GM12874 (cell line): Measurements from ENCODE around the gene CLINT1.

ENCODE experiments used
- CTCF ChIP-seq: IDR thresholded peaks from 2 replicates; pipeline ENCODE4 v1.5.1; 2011; ENCODE audit warnings: low read depth, mild to moderate bottlenecking, control low read depth, low read length, moderate library complexity; ENCODE audit not compliant: insufficient read depth

CLINT1 gene

DNA sequence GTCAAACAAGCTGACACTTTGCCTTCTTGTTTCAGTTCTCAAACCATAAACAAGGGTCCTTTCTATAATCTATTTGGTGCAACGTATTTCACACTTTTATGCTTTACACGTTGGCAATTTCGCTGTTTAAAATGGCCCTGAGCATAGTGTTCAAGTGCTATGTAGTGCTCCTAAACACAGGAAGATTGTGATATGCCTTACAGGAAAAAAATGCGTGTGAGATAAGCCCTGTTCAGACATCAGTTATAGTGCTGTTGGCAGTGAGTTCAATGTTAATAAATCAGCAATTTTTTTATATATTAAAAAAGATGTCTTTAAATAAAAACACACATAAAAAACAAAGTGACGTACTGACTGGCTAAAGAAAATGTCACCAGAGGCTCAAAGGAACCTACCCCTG, 23.9 kb downstream of the CLINT1 start:
- no peak for TF ChIP-seq CTCF

DNA sequence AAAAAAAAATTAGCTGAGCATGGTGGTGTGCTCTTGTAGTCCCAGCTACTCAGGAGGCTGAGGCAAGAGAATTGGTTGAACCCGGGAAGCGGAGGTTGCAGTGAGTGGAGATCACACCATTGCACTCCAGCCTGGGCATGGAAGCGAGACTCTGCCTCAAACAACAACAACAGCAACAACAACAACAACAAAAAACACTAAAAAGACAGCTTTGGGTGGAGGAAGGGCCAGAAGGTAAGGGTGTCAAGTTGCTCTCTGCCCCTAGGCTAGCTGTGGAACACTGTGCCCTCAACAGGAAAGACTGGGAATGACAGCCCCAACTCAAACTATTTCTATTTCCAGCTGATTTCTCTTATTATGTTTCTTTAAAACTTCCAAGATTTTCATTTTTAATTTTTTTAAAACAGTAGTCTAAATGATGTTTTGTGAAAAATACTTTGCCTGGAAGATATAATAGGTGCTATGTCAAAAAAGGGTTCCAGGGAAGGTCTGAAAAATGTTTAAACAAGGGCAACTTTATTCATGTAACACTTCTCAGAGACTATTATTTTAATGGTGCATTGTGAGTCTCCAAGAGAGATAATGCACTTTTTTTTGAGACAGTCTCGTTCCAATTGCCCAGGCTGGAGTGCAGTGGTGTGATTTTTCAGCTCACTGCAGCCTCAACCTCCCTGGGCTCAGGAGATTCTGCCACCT, 29.9 kb downstream of the CLINT1 start:
- TF ChIP-seq CTCF = peak; percentile 44; the same call in 1 of the 2 replicates

DNA sequence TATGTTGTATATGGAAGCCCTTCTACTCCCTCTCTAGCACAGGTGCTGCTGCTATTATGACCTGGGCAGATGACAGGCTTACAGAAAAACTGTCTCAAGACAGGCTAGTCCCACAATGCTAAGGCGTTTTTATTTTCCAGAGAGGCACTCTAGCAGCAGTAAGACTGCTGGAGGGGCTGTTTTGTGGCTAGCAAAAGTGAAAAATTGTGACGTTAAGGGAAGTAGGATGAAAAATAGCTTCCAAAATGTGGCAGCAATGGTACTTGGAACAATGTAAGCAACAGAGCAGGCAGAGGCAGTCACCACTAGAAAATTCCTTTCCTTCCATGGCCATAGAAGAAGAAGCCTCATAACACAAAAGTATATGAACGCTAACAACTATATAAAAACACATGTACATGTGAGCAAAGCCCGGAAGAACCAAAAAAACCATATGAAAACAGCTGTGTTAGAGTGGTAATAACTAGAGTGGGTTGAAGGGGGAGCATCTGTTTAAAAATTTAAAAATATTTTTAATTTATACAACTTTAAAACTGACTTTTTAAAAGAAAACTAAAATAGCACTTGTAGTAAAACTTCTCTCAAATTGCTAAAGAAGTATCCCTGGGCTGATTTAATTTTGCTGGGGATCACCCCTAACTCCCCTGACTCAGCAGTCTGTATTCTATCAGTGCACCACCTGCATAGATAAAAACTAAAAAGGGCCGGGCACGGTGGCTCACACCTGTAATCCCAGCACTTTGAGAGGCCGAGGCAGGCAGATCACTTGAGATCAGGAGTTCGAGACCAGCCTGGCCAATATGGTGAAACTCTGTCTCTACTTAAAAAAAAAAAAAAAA, 30.6 kb downstream of the CLINT1 start:
- TF ChIP-seq CTCF = no peak

- no peak for TF ChIP-seq CTCF
Measured at GRCh38 chr5:157827423-157827822, 31.5 kb downstream of the CLINT1 start.

DNA sequence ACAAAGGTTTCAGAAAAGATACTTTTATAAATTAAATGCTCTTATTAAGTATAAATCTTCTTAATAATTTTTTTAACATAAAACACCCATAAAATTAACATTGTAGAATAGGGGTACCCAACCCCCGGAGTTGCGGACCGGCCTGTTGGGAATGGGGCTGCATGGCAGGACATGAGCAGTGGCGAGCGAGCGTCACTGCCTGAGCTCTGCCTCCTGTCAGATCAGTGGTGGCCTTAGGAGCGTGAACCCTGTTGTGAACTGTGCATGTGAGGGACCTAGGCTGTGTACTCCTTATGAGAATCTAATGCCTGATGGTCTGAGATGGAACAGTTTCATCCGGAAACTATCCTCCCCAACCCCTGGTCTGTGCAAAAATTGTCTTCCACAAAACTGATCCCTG, 35.3 kb downstream of the CLINT1 start:
- TF ChIP-seq CTCF = no peak

DNA sequence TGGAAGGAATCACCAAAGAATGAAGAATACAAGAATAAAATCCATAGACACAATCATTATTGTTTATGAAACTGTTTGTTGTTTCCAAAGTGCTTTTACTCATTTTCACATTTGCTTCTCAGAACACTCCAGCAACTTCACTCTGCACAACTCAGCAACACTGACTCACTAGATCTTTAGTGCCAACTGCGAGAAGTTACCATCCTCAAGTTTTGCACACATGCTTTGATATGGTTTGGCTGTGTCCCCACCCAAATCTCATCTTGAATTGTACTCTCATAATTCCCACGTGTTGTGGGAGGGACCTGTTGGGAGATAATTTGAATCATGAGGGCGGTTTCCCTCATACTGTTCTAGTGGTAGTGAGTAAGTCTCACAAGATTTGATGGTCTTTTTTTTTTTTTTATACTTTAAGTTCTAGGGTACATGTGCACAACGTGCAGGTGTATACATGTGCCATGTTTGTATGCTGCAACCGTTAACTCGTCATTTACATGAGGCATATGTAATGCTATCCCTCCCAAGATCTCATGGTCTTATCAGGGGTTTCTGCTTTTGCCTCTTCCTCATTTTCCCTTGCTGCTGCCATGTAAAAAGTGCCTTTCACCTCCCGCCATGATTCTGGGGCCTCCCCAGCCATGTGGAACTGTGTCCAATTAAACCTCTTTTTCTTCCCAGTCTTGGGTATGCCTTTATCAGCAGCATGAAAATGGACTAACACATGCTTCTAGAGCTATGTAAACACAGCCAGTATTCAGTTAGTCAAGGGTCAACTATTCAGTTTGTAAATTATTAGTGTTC, 36.9 kb downstream of the CLINT1 start:
- no peak for TF ChIP-seq CTCF

DNA sequence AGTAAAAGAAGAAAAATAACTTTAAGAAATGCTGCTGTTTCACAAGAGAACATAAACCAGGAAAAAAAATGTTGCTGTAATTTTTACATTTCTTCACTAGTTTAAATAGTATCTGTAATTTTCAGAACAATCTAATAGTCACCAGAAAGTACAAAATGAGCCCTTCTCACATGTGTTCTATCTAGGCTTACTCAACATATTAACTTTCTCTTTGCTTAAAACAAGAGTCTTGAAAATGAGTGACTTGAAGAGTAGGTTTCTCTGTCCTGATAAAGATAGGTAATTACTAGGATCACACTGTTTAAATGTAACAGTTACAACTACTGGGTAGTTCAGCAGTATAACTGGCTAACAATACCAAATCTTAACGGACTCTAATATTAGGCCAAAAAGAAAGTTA, 37.5 kb downstream of the CLINT1 start:
- TF ChIP-seq CTCF = no peak
